Dermis blood vessel endothelial cell (primary cell): ENCODE results near the gene MAPK8IP2. TPM values are rescaled to one million over a fixed set of nuclear protein-coding genes. Genes with fewer than 3 reads are reported as not detected.
"Not testable (repeated sequence)": the region's sequence is repeated elsewhere in the genome, so short reads cannot be mapped to it uniquely, and the experiment has no call there.

ENCODE experiments used
- DNase-seq: peaks from one replicate; pipeline ENCODE4 v3.0.0; 2010
- total RNA-seq: library from RNA; depleted of rRNA; stranded (reverse); fragments of >200 nt; gene quantifications from 2 replicates; pipeline ENCODE4 v1.2.3, GENCODE V29; 2014

MAPK8IP2 gene
- total RNA-seq, 1 donor from 2014 or later = 0.34 TPM

- no peak for DNase-seq
Measured at GRCh38 chr22:50600967-50601668, 525 bp downstream of the MAPK8IP2 start.

GRCh38 chr22:50601669-50602337 lies 1.2 kb downstream of the MAPK8IP2 start:
- DNase-seq = no peak

GRCh38 chr22:50602338-50602700 lies 1.7 kb downstream of the MAPK8IP2 start:
- no peak for DNase-seq

- no peak for DNase-seq
Measured at GRCh38 chr22:50603511-50604255, 3.1 kb downstream of the MAPK8IP2 start.

GRCh38 chr22:50604256-50605001 lies 3.8 kb downstream of the MAPK8IP2 start:
- DNase-seq = no peak

GRCh38 chr22:50605002-50605612 lies 4.5 kb downstream of the MAPK8IP2 start:
- no peak for DNase-seq

- DNase-seq = no peak
Measured at GRCh38 chr22:50605613-50606074, 5.1 kb downstream of the MAPK8IP2 start.

GRCh38 chr22:50606165-50606945 lies 5.8 kb downstream of the MAPK8IP2 start:
- DNase-seq = no peak

GRCh38 chr22:50606946-50607658 lies 6.5 kb downstream of the MAPK8IP2 start:
- no peak for DNase-seq

GRCh38 chr22:50607659-50608020 lies 7.0 kb downstream of the MAPK8IP2 start:
- DNase-seq = no peak

- DNase-seq = not testable (repeated sequence)
Measured at GRCh38 chr22:50608058-50608840, 7.7 kb downstream of the MAPK8IP2 start.

- no peak for DNase-seq
Measured at GRCh38 chr22:50608996-50609395, 8.4 kb downstream of the MAPK8IP2 start.

- DNase-seq = no peak
Measured at GRCh38 chr22:50609599-50609998, 9.0 kb downstream of the MAPK8IP2 start.

- no peak for DNase-seq
Measured at GRCh38 chr22:50610041-50610451, 9.5 kb downstream of the MAPK8IP2 start.

GRCh38 chr22:50610581-50610980 lies 10.0 kb downstream of the MAPK8IP2 start:
- DNase-seq = no peak

- DNase-seq = no peak
Measured at GRCh38 chr22:50611341-50612060, 10.9 kb downstream of the MAPK8IP2 start.

GRCh38 chr22:50612168-50612527 lies 11.6 kb downstream of the MAPK8IP2 start:
- no peak for DNase-seq

- DNase-seq = no peak
Measured at GRCh38 chr22:50612528-50613221, 12.1 kb downstream of the MAPK8IP2 start.
